ENCODE data around the gene SND1.

SND1 gene

GRCh38 chr7:128081808-128082207 is 429.8 kb downstream of the SND1 start:
- DNase-seq (ENCODE audit: low read depth in 2 of 2, low spot score in 1 of 2), result no peak

- no peak for DNase-seq (ENCODE audit: low read depth in 2 of 2, low spot score in 1 of 2)
Observed at GRCh38 chr7:128082431-128082830, 430.4 kb downstream of the SND1 start.

- DNase-seq (ENCODE audit: low read depth in 2 of 2, low spot score in 1 of 2), result no peak
Observed at GRCh38 chr7:128084896-128085608, 433.1 kb downstream of the SND1 start.

GRCh38 chr7:128090492-128090891 is 438.5 kb downstream of the SND1 start:
- no peak for DNase-seq (ENCODE audit: low read depth in 2 of 2, low spot score in 1 of 2)

- no peak for DNase-seq (ENCODE audit: low read depth in 2 of 2, low spot score in 1 of 2)
Observed at GRCh38 chr7:128091106-128091505, 439.1 kb downstream of the SND1 start.

GRCh38 chr7:128092221-128092620 is 440.2 kb downstream of the SND1 start:
- no peak for DNase-seq (ENCODE audit: low read depth in 2 of 2, low spot score in 1 of 2)

- DNase-seq (ENCODE audit: low read depth in 2 of 2, low spot score in 1 of 2), result no peak
Observed at GRCh38 chr7:128093614-128094570, 441.9 kb downstream of the SND1 start.

- DNase-seq (ENCODE audit: low read depth in 2 of 2, low spot score in 1 of 2), result no peak
Observed at GRCh38 chr7:128094686-128095085, 442.7 kb downstream of the SND1 start.

- DNase-seq (ENCODE audit: low read depth in 2 of 2, low spot score in 1 of 2), result no peak
Observed at GRCh38 chr7:128097211-128097731, 445.3 kb downstream of the SND1 start.

- no peak for DNase-seq (ENCODE audit: low read depth in 2 of 2, low spot score in 1 of 2)
Observed at GRCh38 chr7:128098629-128099028, 446.6 kb downstream of the SND1 start.

- no peak for DNase-seq (ENCODE audit: low read depth in 2 of 2, low spot score in 1 of 2)
Observed at GRCh38 chr7:128099204-128099671, 447.2 kb downstream of the SND1 start.

- no peak for DNase-seq (ENCODE audit: low read depth in 2 of 2, low spot score in 1 of 2)
Observed at GRCh38 chr7:128100225-128100948, 448.4 kb downstream of the SND1 start.

GRCh38 chr7:128100949-128101713 is 449.1 kb downstream of the SND1 start:
- DNase-seq (ENCODE audit: low read depth in 2 of 2, low spot score in 1 of 2), result no peak

- no peak for DNase-seq (ENCODE audit: low read depth in 2 of 2, low spot score in 1 of 2)
Observed at GRCh38 chr7:128102490-128103291, 450.7 kb downstream of the SND1 start.

GRCh38 chr7:128103498-128104107 is 451.6 kb downstream of the SND1 start:
- no peak for DNase-seq (ENCODE audit: low read depth in 2 of 2, low spot score in 1 of 2)

- DNase-seq (ENCODE audit: low read depth in 2 of 2, low spot score in 1 of 2), result no peak
Observed at GRCh38 chr7:128104108-128104742, 452.2 kb downstream of the SND1 start.

GRCh38 chr7:128105228-128106022 is 453.4 kb downstream of the SND1 start:
- DNase-seq (ENCODE audit: low read depth in 2 of 2, low spot score in 1 of 2), result no peak

- no peak for DNase-seq (ENCODE audit: low read depth in 2 of 2, low spot score in 1 of 2)
Observed at GRCh38 chr7:128106821-128107220, 454.8 kb downstream of the SND1 start.

All from stimulated activated CD8-positive, alpha-beta memory T cell treated with anti-CD3 and anti-CD28 coated beads, Interleukin-4, amount 100 ng/mL, for 4 hours (primary cell).